HG03342 (cell line): ENCODE results near the gene PRLR.
A peak's percentile ranks its signal among the peaks of the same experiment; 100 is the strongest.
"Not testable (repeated sequence)": the region's sequence is repeated elsewhere in the genome, so short reads cannot be mapped to it uniquely, and the experiment has no call there.

Experiments
- ATAC-seq: cut with Tn5 transposase; IDR thresholded peaks from one replicate; pipeline ENCODE4 v1.9.1; 2021; ENCODE audit warnings: mild to moderate bottlenecking, moderate library complexity; ENCODE audit not compliant: unreplicated experiment

Gene PRLR

GRCh38 chr5:35198075-35198474 is 32.2 kb downstream of the PRLR start:
- no peak for ATAC-seq

GRCh38 chr5:35197351-35197750 is 32.9 kb downstream of the PRLR start:
- no peak for ATAC-seq

- no peak for ATAC-seq
Observed at GRCh38 chr5:35195472-35195852, 34.8 kb downstream of the PRLR start.

GRCh38 chr5:35194635-35195471 is 35.4 kb downstream of the PRLR start:
- peak; percentile 98 for ATAC-seq

GRCh38 chr5:35192506-35192905 is 37.8 kb downstream of the PRLR start:
- ATAC-seq: no peak

- not testable (repeated sequence) for ATAC-seq
Observed at GRCh38 chr5:35189801-35190200, 40.5 kb downstream of the PRLR start.

GRCh38 chr5:35188031-35188457 is 42.2 kb downstream of the PRLR start:
- ATAC-seq: no peak

- not testable (repeated sequence) for ATAC-seq
Observed at GRCh38 chr5:35187621-35188020, 42.7 kb downstream of the PRLR start.

- no peak for ATAC-seq
Observed at GRCh38 chr5:35186749-35187148, 43.5 kb downstream of the PRLR start.

GRCh38 chr5:35185518-35185917 is 44.8 kb downstream of the PRLR start:
- ATAC-seq: no peak

GRCh38 chr5:35183556-35183955 is 46.7 kb downstream of the PRLR start:
- no peak for ATAC-seq

GRCh38 chr5:35182910-35183535 is 47.3 kb downstream of the PRLR start:
- peak; percentile 89 for ATAC-seq

- ATAC-seq: no peak
Observed at GRCh38 chr5:35182486-35182885, 47.8 kb downstream of the PRLR start.

- no peak for ATAC-seq
Observed at GRCh38 chr5:35180046-35180445, 50.2 kb downstream of the PRLR start.

GRCh38 chr5:35177783-35178182 is 52.5 kb downstream of the PRLR start:
- ATAC-seq: no peak

- no peak for ATAC-seq
Observed at GRCh38 chr5:35172533-35172932, 57.8 kb downstream of the PRLR start.

GRCh38 chr5:35171991-35172390 is 58.3 kb downstream of the PRLR start:
- no peak for ATAC-seq

GRCh38 chr5:35171078-35171477 is 59.2 kb downstream of the PRLR start:
- ATAC-seq: no peak

- ATAC-seq: no peak
Observed at GRCh38 chr5:35166043-35166442, 64.2 kb downstream of the PRLR start.

- no peak for ATAC-seq
Observed at GRCh38 chr5:35164860-35165542, 65.3 kb downstream of the PRLR start.

GRCh38 chr5:35163710-35164033 is 66.6 kb downstream of the PRLR start:
- ATAC-seq: no peak
